ENCODE measurements around the gene SOX18.

The SOX18 gene

DNA sequence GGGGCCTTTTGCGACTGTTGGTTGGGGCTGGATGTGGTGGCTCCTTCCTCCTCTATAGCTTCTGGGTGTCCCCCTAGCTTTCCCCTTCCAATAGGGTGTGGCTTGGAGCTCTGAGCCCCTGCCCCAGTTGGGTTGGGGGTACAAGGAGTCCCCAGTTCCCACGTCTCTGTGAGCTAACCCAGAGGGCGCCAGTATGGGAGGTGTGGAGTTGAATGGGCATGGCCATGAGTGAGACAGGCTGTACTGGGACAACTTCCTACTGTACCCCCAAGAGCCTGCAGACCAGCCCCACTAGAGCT lies 12.3 kb downstream of the SOX18 start:
- DNase-seq (ENCODE audit: low spot score), result no peak

DNA sequence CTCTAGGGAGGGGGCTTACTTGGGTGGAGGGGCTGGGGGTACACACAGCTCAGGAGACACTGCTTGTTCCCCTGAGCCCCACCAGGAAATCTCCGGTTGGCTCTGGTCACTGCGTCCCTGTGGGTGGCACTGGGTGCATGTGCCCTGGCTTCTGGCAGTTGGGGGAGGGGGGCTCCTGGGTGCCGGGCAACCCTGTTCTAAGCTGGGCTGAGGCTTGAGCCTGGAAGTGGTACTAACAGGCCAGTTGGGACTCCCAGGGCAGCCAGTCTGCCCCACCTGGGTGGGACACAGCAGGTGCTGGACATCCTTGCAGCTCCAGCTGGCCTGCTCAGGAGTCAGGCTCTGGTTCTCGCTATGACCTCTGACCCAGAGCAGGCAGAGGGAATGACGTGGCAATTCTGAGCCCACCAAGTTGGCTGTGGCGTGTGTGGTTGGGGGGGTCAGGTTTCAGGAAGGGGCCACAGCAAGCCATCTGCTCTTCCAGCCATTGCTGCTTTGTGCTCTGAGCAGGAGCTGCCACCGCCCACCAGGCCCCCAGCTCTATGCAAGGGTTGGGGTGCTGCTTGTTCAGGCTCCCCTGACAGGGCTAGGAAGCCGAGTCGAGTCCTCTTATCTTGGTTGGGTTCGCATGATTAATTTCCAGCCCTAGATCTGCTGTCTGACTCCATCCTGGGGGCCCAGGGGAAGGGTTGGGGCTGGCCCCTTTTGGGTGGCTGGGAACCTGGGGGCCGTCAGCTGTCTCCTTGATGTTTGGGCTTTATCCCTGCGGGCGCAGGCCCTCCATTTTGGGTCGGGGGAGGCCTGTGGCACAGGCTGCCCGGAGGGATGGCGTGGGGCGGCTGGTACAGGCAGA lies 12.9 kb downstream of the SOX18 start:
- DNase-seq (ENCODE audit: low spot score), result no peak

DNA sequence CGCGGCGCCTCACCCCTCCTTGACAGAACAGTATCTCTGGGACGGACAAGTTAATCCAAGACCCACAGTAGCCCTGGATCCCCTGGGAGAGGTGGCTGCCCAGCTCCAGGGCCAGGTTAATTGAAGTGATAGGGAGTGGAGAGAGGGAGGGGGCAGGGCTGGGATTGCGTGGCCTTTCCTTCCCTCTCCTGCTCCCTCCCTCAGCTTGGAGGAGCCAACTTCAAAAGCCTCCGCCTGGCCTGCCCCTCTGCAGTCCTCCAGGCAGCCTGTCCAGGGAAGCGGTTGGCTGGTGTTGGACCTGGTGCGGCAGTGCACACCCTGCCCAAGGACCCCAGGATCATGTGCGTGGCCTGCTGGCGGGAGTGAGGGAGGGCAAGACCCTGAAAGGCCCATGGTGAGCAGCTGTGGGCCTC lies 13.5 kb downstream of the SOX18 start, which contains the start of gene C20orf204:
TSS of gene C20orf204 (plus strand) at position 250 of the 413 bp plus-strand sequence. CDS start at position 392, 142 bp downstream.
- no peak for DNase-seq (ENCODE audit: low spot score)

GRCh38 chr20:64035066-64035932 lies 14.1 kb downstream of the SOX18 start:
- no peak for DNase-seq (ENCODE audit: low spot score)

- no peak for DNase-seq (ENCODE audit: low spot score)
Observed at GRCh38 chr20:64033981-64034493, 15.4 kb downstream of the SOX18 start.

GRCh38 chr20:64032706-64033624 lies 16.5 kb downstream of the SOX18 start:
- no peak for DNase-seq (ENCODE audit: low spot score)

DNA sequence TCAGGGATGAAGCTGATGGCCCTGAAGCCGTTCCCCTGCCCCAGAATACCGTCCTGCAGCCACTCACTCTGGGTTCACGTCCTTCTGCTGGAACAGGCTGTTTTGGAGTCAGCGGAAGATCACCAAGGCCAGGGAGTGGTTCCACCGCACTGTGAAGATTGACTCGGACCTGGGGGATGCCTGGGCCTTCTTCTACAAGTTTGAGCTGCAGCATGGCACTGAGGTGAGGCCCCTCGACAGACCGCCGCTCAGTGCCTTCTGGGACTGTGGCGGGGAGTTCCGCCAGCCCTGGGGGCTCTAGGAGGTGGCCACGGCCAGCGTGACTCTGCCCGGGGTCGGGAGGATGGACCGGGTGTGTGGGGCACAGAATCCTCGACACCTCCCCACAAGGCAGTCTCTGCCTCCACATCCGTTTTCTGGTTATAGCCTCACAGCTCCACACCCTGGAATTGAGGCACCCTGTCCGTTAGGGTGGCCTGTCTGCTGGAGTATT lies 17.6 kb downstream of the SOX18 start:
- DNase-seq (ENCODE audit: low spot score), result no peak

DNA sequence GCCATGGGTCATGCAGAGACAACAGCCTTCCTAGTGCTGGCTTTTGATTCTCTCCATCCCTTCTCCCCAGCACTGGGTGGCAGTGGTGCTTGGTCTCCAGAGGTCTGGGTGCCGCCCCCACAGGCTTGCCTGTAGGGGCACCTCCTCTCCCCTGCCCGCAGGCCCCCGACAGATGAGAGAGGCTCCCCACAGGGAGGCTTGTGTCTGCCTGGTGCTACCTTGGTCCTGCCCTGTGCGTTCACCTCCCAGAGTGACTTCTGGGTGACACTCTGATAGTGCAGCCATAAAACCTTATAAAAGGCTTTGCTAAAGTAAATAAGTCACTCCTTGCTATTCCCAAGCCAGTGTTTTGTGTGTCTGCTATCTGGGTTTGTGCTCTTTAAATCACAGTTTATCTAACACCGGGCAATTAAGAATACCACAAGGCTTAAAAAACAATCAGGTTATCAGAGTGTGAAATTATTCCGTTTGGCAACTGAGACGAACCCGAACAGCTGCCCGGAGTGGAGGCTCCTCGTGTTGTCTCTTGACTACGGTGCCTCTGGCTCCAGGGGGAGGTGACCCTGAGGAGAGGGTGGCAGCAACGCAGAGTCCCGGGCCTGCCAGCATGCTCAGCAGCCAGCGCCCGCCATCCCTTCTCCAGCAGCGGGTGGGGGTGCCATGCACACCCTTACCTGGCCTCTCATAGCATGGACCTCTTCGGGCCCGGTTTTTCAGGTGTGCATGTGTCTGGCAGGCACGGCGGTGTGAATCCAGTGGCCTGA lies 18.9 kb downstream of the SOX18 start:
- DNase-seq (ENCODE audit: low spot score), result no peak

DNA sequence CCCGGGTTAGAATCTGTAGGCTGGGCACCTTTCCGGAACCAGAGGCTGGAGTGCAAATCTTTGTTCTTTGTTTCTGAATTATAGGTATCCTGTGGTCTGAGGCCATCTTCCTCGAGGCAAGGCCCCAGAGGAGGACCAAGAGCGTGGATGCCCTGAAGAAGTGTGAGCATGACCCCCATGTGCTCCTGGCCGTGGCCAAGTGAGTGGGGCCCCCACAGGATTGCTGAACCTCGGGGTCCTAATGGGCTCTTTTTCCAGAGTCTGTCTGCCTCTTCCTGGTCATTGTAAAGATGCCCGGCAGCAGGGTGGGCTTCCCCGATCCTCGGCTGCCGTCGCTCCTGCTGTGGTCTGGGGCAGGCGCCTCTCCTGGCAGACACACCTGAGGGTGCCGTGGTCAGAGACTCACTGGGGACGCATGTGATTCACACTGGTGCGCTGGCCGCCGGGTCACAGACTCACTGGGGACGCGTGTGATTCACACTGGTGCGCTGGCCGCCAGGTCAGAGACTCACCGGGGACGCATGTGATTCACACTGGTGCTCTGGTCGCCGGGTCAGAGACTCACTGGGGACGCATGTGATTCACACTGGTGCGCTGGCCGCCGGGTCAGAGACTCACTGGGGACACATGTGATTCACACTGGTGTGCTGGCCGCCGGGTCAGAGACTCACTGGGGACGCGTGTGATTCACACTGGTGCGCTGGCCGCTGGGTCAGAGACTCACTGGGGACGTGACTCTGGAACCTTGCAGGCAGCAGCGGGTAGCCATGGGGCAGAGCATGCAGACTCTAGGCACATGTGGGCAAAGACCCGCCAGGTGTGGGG lies 19.9 kb downstream of the SOX18 start:
- no peak for DNase-seq (ENCODE audit: low spot score)

GRCh38 chr20:64027981-64028685 lies 21.3 kb downstream of the SOX18 start:
- no peak for DNase-seq (ENCODE audit: low spot score)

DNA sequence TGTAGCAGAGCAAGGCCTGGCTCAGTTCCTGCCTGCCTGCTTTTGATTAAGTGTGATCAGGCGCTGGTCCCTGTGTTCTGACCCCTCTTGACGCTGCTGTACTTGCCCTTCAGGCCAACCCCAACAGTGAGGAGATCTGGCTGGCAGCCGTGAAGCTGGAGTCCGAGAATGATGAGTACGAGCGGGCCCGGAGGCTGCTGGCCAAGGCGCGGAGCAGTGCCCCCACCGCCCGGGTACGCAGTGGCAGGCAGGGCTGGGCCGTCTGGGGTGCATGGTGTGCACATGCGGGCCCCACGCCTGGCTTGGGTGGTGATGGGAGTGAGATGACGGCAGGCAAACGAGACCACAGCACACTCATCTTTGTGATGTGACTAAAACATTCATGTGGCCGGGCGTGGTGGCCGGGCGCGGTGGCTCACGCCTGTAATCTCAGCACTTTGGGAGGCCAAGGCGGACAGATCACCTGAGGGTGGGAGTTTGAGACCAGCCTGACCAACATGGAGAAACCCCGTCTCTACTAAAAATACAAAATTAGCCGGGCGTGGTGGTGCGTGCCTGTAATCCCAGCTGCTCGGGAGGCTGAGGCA lies 23.5 kb downstream of the SOX18 start:
- DNase-seq (ENCODE audit: low spot score), result no peak

DNA sequence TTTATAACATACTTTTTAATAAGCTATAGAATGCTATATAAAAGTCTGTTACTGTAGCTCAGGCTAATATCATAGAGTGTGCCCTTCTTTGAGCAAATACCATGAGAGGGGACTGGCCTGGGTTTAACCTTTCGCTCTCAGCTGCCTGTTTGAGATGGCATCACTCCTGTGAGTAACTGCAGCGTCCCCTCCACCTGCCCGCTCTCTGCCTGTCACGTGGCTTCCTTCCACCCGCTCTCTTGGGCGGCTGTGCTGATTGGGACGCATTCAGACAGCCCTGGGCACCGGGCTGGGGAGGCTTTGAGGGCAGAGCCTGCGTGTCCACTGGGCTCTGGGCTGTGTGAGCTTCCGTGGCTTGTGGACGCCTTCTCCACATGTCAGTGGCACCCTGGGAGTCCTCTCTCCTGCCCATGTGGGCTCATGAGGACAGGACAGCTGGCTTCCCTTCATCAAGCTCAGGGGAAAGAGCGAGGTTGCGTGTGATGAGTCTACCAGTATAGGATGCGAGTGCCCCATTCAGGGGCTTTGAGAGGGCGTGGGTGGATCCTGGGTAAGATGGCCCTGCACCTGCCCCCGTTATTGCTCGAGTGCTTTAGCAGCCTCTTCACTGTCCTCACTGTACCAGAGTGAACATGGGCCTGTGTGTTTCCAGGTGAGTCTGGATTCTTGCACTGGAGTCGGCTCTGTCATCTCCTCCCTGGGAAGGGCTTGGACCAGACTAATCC lies 24.2 kb downstream of the SOX18 start:
- no peak for DNase-seq (ENCODE audit: low spot score)

DNA sequence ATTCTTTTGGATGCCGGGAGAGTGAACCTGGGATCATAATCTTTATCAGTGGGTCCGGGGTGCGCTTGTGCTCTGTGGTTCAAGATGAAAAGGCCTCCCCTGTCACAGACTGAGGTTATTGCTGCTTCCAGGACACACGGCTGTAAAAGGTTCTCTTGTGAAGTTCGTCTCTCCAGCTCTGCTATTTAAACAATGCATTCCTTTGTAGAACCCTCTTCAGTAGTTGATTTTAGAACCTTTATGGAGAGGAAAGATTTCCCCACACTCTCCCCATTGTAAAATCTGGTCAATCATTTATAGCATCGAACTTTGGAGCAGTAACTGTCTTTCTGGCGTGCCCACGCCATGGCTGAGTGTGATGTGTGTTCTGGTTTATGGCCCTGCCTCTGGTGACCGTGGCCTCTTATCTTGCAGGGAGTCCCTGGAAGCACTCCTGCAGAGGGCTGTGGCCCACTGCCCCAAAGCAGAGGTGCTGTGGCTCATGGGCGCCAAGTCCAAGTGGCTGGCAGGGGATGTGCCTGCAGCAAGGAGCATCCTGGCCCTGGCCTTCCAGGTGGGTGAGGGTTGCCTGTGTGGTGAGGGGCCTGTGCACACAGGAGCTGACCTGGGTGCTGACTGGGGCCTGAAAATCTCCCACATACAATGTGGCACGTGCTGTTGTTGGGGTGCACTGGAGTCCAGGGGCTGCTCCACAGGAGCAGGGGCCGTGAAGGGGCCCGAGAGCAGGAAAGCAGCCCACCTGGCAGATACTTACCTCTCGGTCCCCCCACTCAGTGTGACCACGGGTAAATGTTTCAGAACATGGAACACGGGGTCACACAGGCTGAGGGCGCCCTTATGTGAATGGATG lies 25.1 kb downstream of the SOX18 start:
- no peak for DNase-seq (ENCODE audit: low spot score)

DNA sequence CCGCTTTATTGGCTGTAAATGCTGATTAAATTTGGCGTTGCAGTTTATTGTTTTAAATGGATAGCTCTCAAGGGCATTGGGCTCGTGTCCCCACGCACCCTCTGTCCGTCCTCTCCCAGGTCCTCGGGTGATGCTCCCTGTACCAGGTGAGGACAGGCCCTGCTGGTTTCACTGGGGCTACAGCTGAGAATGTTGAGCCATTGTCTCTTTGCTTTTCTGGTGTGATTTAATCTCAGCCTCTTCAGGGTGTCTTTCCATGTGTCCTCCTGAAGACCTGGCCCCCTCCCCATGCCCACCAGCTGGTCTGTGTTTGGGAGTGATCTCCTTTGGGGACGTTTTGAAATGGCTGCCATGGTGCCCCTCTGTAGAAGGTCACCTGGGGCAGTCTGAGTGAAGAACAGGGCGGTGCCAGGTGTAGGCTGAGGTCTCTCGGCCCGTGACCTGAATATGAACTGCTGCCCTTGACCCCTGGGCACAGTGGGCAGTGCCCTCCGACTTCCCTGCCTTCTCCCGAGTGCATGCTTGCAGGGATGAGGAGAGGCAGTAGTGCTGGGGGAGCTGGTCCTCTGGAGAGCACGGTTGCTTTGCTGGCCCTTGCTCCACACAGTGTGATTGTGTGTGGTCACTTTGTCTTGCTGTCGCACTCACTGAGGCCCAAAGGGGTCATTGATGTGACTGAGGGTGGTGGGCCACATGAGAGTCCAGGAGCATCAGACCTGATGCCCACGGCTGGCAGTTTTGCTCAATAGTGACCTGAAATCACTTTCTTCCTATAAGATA lies 25.9 kb downstream of the SOX18 start:
- no peak for DNase-seq (ENCODE audit: low spot score)

- DNase-seq (ENCODE audit: low spot score), result no peak
Observed at GRCh38 chr20:64022671-64023360, 26.6 kb downstream of the SOX18 start.

Measured in kidney tubule cell (primary cell).